ENCODE data around the gene ATAD5. TPM values are rescaled to one million over a fixed set of nuclear protein-coding genes. Genes with fewer than 3 reads are reported as not detected.
"Not testable (repeated sequence)": the region's sequence is repeated elsewhere in the genome, so short reads cannot be mapped to it uniquely, and the experiment has no call there.

Gene ATAD5
- total RNA-seq, 4 donors from 2014 or later = 0.10 to 0.39 (median 0.20) TPM

DNA sequence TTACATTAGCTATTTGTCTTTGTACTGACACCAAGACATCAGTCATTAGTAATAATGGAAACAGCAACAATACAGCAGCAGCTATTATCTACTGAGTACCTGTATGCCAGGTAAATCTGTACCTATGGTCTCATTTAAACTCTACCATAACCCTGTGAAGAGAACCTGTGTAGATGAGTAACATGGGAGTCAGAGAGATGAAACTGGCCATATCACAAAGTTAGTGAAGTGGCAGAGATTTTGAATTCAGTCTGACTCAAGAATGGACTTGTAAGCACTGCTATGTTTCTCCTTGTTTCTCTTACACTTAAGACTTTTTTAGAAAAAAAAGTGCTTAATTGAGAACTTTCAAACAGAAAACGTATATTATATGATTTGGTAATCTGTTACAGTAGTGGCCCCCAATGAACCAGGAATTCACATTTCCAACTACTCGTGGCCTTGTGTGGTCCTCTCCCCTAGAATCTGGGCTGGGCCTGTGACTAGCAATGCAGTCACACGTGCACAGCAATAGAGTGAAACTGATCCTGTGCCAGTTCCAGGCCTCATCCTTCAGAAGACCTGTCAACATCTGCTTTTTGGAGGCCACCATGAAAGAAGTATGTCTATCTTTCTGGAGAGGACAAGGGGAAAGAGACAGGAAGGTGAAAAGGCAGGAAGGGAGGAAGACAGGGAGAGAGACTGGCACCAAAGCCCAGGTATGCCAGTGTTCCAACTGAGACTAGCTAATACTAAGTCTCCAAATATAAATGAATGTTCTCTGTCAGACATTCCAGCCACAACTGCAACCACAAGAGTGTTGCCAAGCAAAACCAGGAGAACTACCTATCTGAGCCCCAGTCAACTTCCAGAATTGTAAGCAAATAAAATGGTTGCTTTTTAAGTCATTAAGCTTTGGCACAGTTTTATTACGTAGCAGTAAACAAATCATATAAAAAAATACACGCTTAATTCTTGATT, 19.3 kb upstream of the ATAD5 start:
- Histone ChIP-seq H3K4me1 (peaks cover 2 to 6% of the 10 kb centered on the region in 2 donors), H3K27ac (no peak overlapping the region), H3K27me3 (no peaks in the 10 kb centered on the region), H3K9me3 (no peaks in the 10 kb centered on the region), H3K36me3 (no peaks in the 10 kb centered on the region), H3K4me3 (no peak overlapping the region)
- in situ Hi-C loops (cut with MboI; ENCODE audit: low sequenced_read_pairs in 4 of 4) = no loop called here
- TF ChIP-seq, protein P1, sequence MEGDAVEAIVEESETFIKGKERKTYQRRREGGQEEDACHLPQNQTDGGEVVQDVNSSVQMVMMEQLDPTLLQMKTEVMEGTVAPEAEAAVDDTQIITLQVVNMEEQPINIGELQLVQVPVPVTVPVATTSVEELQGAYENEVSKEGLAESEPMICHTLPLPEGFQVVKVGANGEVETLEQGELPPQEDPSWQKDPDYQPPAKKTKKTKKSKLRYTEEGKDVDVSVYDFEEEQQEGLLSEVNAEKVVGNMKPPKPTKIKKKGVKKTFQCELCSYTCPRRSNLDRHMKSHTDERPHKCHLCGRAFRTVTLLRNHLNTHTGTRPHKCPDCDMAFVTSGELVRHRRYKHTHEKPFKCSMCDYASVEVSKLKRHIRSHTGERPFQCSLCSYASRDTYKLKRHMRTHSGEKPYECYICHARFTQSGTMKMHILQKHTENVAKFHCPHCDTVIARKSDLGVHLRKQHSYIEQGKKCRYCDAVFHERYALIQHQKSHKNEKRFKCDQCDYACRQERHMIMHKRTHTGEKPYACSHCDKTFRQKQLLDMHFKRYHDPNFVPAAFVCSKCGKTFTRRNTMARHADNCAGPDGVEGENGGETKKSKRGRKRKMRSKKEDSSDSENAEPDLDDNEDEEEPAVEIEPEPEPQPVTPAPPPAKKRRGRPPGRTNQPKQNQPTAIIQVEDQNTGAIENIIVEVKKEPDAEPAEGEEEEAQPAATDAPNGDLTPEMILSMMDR (IDR thresholded peaks at IDR 0.05 in 4 of 5, conservative IDR thresholded peaks at IDR 0.05 in 1 of 5) = no peak
- no peak for TF ChIP-seq POLR2A (IDR thresholded peaks at IDR 0.05)
- intact Hi-C loops (cut with DNase I; ENCODE audit: low total_unique reads) = no loop called here
- DNase-seq (no peak), ATAC-seq (no peak)

DNA sequence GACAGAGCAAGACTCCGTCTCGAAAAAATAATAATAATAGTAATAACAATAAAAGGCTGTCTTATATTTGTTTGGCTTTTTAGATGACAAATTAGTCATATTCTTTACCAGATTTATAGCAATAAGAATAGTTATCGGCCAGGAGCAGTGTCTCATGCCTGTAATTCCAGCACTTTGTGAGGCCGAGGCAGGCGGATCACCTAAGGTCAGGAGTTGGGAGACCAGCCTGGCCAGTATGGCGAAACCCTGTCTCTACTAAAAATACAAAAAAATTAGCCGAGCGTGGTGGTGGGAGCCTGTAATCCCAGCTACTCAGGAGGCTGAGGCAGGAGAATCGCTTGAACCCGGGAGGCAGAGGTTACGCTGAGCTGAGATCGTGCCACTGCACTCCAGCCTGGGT, 17.5 kb upstream of the ATAD5 start:
- intact Hi-C loops (cut with DNase I; ENCODE audit: low total_unique reads); H3K9me3 ChIP-seq; ATAC-seq; H3K4me1 ChIP-seq; H3K27ac ChIP-seq; H3K36me3 ChIP-seq; DNase-seq; H3K27me3 ChIP-seq; in situ Hi-C loops (cut with MboI; ENCODE audit: low sequenced_read_pairs in 4 of 4); H3K4me3 ChIP-seq: not testable (repeated sequence)

DNA sequence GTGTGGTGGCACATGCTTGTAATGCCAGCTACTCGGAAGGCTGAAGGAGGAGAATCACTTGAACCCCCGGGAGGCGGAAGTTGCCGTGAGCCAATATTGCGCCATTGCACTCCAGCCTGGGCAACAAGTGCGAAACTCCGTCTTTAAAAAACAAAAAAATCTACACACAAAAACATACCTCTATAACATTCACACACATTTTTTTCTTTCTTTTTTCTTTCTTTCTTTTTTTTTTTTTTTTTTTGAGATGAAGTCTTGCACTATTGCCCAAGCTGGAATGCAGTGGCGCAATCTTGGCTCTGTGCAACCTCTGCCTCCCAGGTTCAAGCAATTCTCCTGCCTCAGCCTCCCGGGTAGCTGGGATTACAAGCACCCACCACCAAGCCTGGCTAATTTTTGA, 16.9 kb upstream of the ATAD5 start:
- H3K9me3 ChIP-seq; H3K4me3 ChIP-seq; intact Hi-C loops (cut with DNase I; ENCODE audit: low total_unique reads); in situ Hi-C loops (cut with MboI; ENCODE audit: low sequenced_read_pairs in 4 of 4); H3K27me3 ChIP-seq; H3K4me1 ChIP-seq; H3K27ac ChIP-seq; H3K36me3 ChIP-seq; ATAC-seq; DNase-seq: not testable (repeated sequence)

DNA sequence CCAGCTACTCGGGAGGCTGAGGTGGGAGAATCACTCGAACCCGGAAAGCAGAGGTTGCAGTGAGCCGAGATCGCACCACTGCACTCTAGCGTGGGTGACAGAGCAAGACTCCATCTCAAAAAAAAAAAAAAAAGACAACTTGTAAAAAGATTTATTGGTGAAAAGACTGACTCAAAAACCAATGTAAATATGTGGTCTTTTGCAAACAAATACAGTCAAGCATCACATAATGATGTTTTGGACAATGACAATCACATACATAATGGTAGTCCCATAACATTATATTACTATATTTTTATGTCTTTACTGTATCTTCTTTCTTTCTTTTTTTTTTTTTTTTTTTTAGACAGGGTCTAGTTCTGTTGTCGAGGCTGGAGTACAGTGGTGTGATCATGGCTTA, 15.6 kb upstream of the ATAD5 start:
- Histone ChIP-seq H3K4me1 (peaks cover 5 to 6% of the 10 kb centered on the region in 2 donors), H3K27me3 (no peaks in the 10 kb centered on the region), H3K36me3 (no peaks in the 10 kb centered on the region), H3K9me3 (no peaks in the 10 kb centered on the region), H3K4me3 (no peak overlapping the region), H3K27ac (no peak overlapping the region)
- intact Hi-C loops (cut with DNase I; ENCODE audit: low total_unique reads) (no loop called here), in situ Hi-C loops (cut with MboI; ENCODE audit: low sequenced_read_pairs in 4 of 4) (no loop called here)
- DNase-seq (no peak), ATAC-seq (no peak)
- no peak for TF ChIP-seq POLR2A (IDR thresholded peaks at IDR 0.05)
- TF ChIP-seq, protein P1 (IDR thresholded peaks at IDR 0.05 in 4 of 5, conservative IDR thresholded peaks at IDR 0.05 in 1 of 5) = no peak

DNA sequence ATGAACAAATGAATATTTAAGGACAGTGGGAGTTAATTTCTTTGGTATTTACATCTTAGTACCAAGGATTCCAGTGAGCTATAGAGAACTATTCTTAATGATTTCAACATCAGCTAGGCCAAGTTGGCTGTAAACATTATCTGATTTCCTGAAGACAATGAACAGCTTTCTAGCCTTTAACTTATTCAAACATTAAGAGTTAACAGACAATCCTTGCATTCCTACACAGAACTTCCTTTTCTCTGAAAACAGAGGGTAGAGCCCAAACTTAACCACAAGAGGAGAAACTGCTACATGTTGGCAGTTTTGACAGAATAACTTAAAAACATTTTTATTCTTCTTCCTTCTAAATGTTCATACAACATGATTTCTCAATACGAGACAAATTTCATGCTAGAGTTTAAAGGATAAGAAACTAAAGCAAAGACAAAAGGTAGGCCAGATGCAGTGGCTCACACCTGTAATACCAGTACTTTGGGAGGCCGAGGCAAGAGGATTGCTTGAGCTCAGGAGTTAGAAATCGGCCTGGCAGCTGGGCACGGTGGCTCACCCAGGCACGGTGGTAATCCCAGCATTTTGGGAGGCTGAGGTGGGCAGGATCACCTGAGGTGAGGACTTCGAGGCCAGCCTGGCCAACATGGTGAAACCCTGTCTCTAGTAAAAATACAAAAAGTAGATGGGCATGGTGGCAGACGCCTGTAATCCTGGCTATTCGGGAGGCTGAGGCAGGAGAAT, 11.6 kb upstream of the ATAD5 start:
- ATAC-seq = no peak
- no peaks in the 10 kb centered on the region for H3K9me3 ChIP-seq
- H3K27ac ChIP-seq = no peak overlapping the region
- peaks cover 20 to 25% of the 10 kb centered on the region in 2 donors for H3K4me1 ChIP-seq
- intact Hi-C loops (cut with DNase I; ENCODE audit: low total_unique reads) (loop anchor here (5.0 to 10.0 kb wide), 2 partner anchors 88 to 275 kb away; partner anchors contain the start of gene NF1), in situ Hi-C loops (cut with MboI; ENCODE audit: low sequenced_read_pairs in 4 of 4) (no loop called here)
- no peak for TF ChIP-seq POLR2A (IDR thresholded peaks at IDR 0.05)
- TF ChIP-seq, protein P1 (IDR thresholded peaks at IDR 0.05 in 4 of 5, conservative IDR thresholded peaks at IDR 0.05 in 1 of 5) = no peak
- no peak overlapping the region for H3K4me3 ChIP-seq
- no peak for DNase-seq
- no peaks in the 10 kb centered on the region for H3K36me3 ChIP-seq
- H3K27me3 ChIP-seq = no peaks in the 10 kb centered on the region

Measured in gastrocnemius medialis (tissue), 4 donors.